WTC11 (cell line): ENCODE results near the gene OR10G3. TPM values are rescaled to one million over a fixed set of nuclear protein-coding genes. Genes with fewer than 3 reads are reported as not detected.

ENCODE experiments used
- ATAC-seq: fragments of 200-7000 bp; cut with Tn5 transposase; 2 replicates; pipeline ENCODE4 v1.10.0; 2021; ENCODE audit warnings: mild to moderate bottlenecking, moderate library complexity
- CTCF ChIA-PET: fragments of 300-600 bp; sonication (Branson Sonifier 250); formaldehyde crosslinking; loops from one replicate; lab custom pipeline; 2021; ENCODE audit warnings: antibody characterized with exemption; lab: Charles Lee
- POLR2A ChIA-PET: fragments of 350-600 bp; sonication (Branson Sonifier 250); formaldehyde crosslinking; loops from one replicate; lab custom pipeline; 2021; ENCODE audit warnings: antibody characterized with exemption; lab: Charles Lee
- DNase-seq: peaks from one replicate; pipeline ENCODE4 v3.0.0; 2021; ENCODE audit warnings: low spot score
- H3K27ac Mint-ChIP-seq: 2 replicates; pipeline ENCODE4 v1.8.0; 2021; ENCODE audit warnings: mixed read lengths
- H3K27me3 Mint-ChIP-seq: 2 replicates; pipeline ENCODE4 v1.8.0; 2021; ENCODE audit warnings: low read depth, mild to moderate bottlenecking, moderate library complexity, mixed read lengths
- H3K36me3 Mint-ChIP-seq: 2 replicates; pipeline ENCODE4 v1.8.0; 2021; ENCODE audit warnings: mixed read lengths
- H3K4me1 Mint-ChIP-seq: 2 replicates; pipeline ENCODE4 v1.8.0; 2022; ENCODE audit warnings: mixed read lengths
- H3K4me3 Mint-ChIP-seq: 2 replicates; pipeline ENCODE4 v1.8.0; 2021; ENCODE audit warnings: mild to moderate bottlenecking, moderate library complexity, mixed read lengths
- H3K9me3 Mint-ChIP-seq: 2 replicates; pipeline ENCODE4 v1.8.0; 2021; ENCODE audit warnings: mixed read lengths
- ATF2 ChIP-seq: sonication (generic); formaldehyde crosslinking; IDR thresholded peaks from 2 replicates; pipeline ENCODE4 v1.8.1; 2022; ENCODE audit warnings: low read depth, missing genetic modification reagents, borderline replicate concordance
- E2F5 ChIP-seq: sonication (generic); formaldehyde crosslinking; IDR thresholded peaks from 2 replicates; pipeline ENCODE4 v1.8.1; 2022; ENCODE audit warnings: mild to moderate bottlenecking, moderate library complexity, missing genetic modification reagents
- ERG ChIP-seq: fragments of 250-450 bp; sonication (Bioruptor Pico); IDR thresholded peaks from 2 replicates; pipeline ENCODE4 v1.8.0; 2021; ENCODE audit warnings: mild to moderate bottlenecking
- ESRRA ChIP-seq: sonication (generic); formaldehyde crosslinking; IDR thresholded peaks from 2 replicates; pipeline ENCODE4 v1.8.1; 2022; ENCODE audit warnings: mild to moderate bottlenecking, missing genetic modification reagents, borderline replicate concordance
- GABPB1 ChIP-seq: sonication (generic); formaldehyde crosslinking; IDR thresholded peaks from 2 replicates; pipeline ENCODE4 v1.8.1; 2023; ENCODE audit warnings: mild to moderate bottlenecking, missing genetic modification reagents
- GRHL2 ChIP-seq: fragments of 250-450 bp; sonication (Bioruptor Pico); IDR thresholded peaks from 2 replicates; pipeline ENCODE4 v1.8.0; 2022; ENCODE audit warnings: mild to moderate bottlenecking, moderate library complexity; ENCODE audit not compliant: insufficient replicate concordance, severe bottlenecking
- GTF2I ChIP-seq: fragments of 250-450 bp; sonication (Bioruptor Pico); conservative IDR thresholded peaks from 2 replicates; pipeline ENCODE4 v1.4.0; 2021; ENCODE audit warnings: mild to moderate bottlenecking
- MYBL2 ChIP-seq: sonication (generic); formaldehyde crosslinking; IDR thresholded peaks from 2 replicates; pipeline ENCODE4 v1.8.1; 2023; ENCODE audit warnings: mild to moderate bottlenecking, moderate library complexity, missing genetic modification reagents
- NFATC4 ChIP-seq: fragments of 250-450 bp; sonication (Bioruptor Pico); IDR thresholded peaks from 2 replicates; pipeline ENCODE4 v1.9.0; 2021; ENCODE audit warnings: mild to moderate bottlenecking
- NR2C2 ChIP-seq: sonication (generic); formaldehyde crosslinking; IDR thresholded peaks from 2 replicates; pipeline ENCODE4 v1.8.0; 2022; ENCODE audit warnings: mild to moderate bottlenecking, missing genetic modification reagents
- OVOL2 ChIP-seq: fragments of 250-450 bp; sonication (Bioruptor Pico); IDR thresholded peaks from 2 replicates; pipeline ENCODE4 v1.9.0; 2021; ENCODE audit warnings: mild to moderate bottlenecking, borderline replicate concordance
- RORB ChIP-seq: fragments of 250-450 bp; sonication (Bioruptor Pico); IDR thresholded peaks from 2 replicates; pipeline ENCODE4 v1.9.0; 2021; ENCODE audit warnings: mild to moderate bottlenecking
- TEAD4 ChIP-seq: sonication (generic); formaldehyde crosslinking; IDR thresholded peaks from 2 replicates; pipeline ENCODE4 v1.8.0; 2022; ENCODE audit warnings: mild to moderate bottlenecking, missing genetic modification reagents
- ZNF138 ChIP-seq: sonication (generic); formaldehyde crosslinking; conservative IDR thresholded peaks from 2 replicates; pipeline ENCODE4 v1.8.1; 2022; ENCODE audit warnings: mild to moderate bottlenecking, moderate library complexity, missing genetic modification reagents
- ZNF232 ChIP-seq: sonication (generic); formaldehyde crosslinking; IDR thresholded peaks from 2 replicates; pipeline ENCODE4 v1.8.0; 2022; ENCODE audit warnings: mild to moderate bottlenecking, missing genetic modification reagents
- ZNF416 ChIP-seq: fragments of 250-450 bp; sonication (Bioruptor Pico); IDR thresholded peaks from 2 replicates; pipeline ENCODE4 v1.9.0; 2021; ENCODE audit warnings: mild to moderate bottlenecking, inconsistent platforms
- ZNF423 ChIP-seq: fragments of 250-450 bp; sonication (Bioruptor Pico); IDR thresholded peaks from 2 replicates; pipeline ENCODE4 v2.1.2; 2022; ENCODE audit warnings: mild to moderate bottlenecking, moderate library complexity
- ZNF671 ChIP-seq: fragments of 250-450 bp; sonication (Bioruptor Pico); IDR thresholded peaks from 2 replicates; pipeline ENCODE4 v1.8.0; 2021; ENCODE audit warnings: mild to moderate bottlenecking
- ZSCAN18 ChIP-seq: fragments of 250-450 bp; sonication (Bioruptor Pico); IDR thresholded peaks from 2 replicates; pipeline ENCODE4 v2.1.2; 2022; ENCODE audit warnings: mild to moderate bottlenecking, moderate library complexity
- total RNA-seq: library from RNA; stranded (reverse); gene quantifications from 3 replicates; pipeline ENCODE4 v1.2.3, GENCODE V29; 2021
- TF ChIP-seq, protein P1 (sequence below): sonication (generic); formaldehyde crosslinking; IDR thresholded peaks from 2 replicates; pipeline ENCODE4 v1.8.1; 2023; ENCODE audit warnings: mild to moderate bottlenecking, missing genetic modification reagents, moderate library complexity

The OR10G3 gene
- total RNA-seq, 1 experiment from 2014 or later = not detected

DNA sequence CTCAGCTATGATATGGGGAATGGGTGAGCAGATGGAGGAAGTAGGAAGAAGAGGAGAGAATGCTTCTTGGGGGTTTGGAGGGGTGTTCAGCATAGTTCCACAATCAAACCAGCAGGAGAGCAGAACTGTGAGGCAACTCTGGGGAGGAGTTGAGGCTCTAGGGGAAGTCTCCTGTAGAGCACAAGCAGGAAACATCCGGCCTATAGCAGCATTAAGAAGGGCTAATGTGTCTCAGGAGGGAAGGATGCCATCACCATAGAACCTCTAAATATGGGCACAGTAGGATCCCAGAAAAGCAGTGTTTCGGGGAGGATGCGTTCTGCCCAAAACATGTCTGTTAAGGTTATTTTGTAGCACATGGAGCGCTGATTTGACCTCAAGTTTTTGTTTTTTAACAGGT, 45.3 kb downstream of the OR10G3 start (continued):
- TF ChIP-seq ATF2 (CRISPR knock-in tag) (no peak), GABPB1 (no peak), E2F5 (0 out of 2 replicates have a peak, but pooled peaks have one; percentile 30), ZNF671 (no peak), RORB (CRISPR knock-in tag) (no peak), ESRRA (CRISPR knock-in tag) (no peak), ZNF416 (CRISPR knock-in tag) (no peak), NFATC4 (no peak), ZNF423 (CRISPR knock-in tag) (peak; percentile 66)
- TF ChIP-seq, protein P1, sequence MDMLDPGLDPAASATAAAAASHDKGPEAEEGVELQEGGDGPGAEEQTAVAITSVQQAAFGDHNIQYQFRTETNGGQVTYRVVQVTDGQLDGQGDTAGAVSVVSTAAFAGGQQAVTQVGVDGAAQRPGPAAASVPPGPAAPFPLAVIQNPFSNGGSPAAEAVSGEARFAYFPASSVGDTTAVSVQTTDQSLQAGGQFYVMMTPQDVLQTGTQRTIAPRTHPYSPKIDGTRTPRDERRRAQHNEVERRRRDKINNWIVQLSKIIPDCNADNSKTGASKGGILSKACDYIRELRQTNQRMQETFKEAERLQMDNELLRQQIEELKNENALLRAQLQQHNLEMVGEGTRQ (CRISPR knock-in tag) = no peak
- TF ChIP-seq, all 79 proteins: peak for 10

GRCh38 chr14:21533294-21533693, 46.6 kb downstream of the OR10G3 start:
- H3K9me3 Mint-ChIP-seq = no peaks in the 10 kb centered on the region
- ChIA-PET POLR2A (interaction anchor here (0.7 kb wide), 1 partner anchor 24 kb away, joined by 3 read pairs; no protein-coding TSS in a partner anchor), CTCF (interaction anchor here (1.1 kb wide), 1 partner anchor 57 kb away, joined by 7 read pairs; the partner anchor contains the start of genes RAB2B and TOX4)
- TF ChIP-seq GABPB1 (no peak), TEAD4 (CRISPR knock-in tag) (no peak), GRHL2 (CRISPR knock-in tag) (no peak), ZSCAN18 (no peak), MYBL2 (CRISPR knock-in tag) (no peak), RORB (CRISPR knock-in tag) (no peak), ERG (CRISPR knock-in tag) (no peak), ZNF138 (CRISPR knock-in tag) (no peak), NFATC4 (no peak), ZNF232 (CRISPR knock-in tag) (no peak), NR2C2 (CRISPR knock-in tag) (no peak), OVOL2 (CRISPR knock-in tag) (no peak)
- ATAC-seq = no peak
- H3K4me1 Mint-ChIP-seq = peaks cover 58% of the 10 kb centered on the region
- peaks cover 17% of the 10 kb centered on the region for H3K36me3 Mint-ChIP-seq
- H3K4me3 Mint-ChIP-seq = peak overlapping the region; percentile 90
- no peaks in the 10 kb centered on the region for H3K27me3 Mint-ChIP-seq
- DNase-seq = no peak
- H3K27ac Mint-ChIP-seq = peak overlapping the region; percentile 97

DNA sequence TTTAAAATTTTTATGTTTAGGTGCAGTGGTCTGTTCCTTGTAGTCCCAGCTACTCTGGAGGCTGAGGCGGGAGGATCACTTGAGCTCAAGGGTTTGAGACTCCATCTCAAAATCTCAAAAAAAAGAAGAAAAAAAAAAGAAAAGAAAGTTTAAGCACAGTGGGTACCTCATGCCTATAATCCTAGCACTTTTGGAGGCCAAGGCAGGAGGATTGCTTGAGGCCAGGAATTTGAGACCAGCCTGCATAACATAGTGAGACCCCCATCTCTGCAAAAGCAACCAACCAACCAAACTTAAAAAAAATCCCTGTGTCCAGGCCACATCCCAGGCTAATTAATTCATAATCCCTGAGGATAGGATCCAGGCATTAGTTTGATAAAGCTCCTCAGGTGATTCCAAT, 50.4 kb downstream of the OR10G3 start:
- DNase-seq (no peak), ATAC-seq (no peak)
- H3K27me3 Mint-ChIP-seq = no peaks in the 10 kb centered on the region
- TF ChIP-seq ZNF423 (CRISPR knock-in tag) (no peak), GTF2I (CRISPR knock-in tag) (0 out of 2 replicates have a peak, but pooled peaks have one; percentile 33), ESRRA (CRISPR knock-in tag) (no peak)
- peaks cover 71% of the 10 kb centered on the region for H3K4me1 Mint-ChIP-seq
- CTCF ChIA-PET = interaction anchor here (1.0 to 4.5 kb wide), 3 partner anchors 12 to 31 kb away, joined by 4 to 60 read pairs (median 4); no protein-coding TSS in a partner anchor
- H3K36me3 Mint-ChIP-seq = peaks cover 25% of the 10 kb centered on the region
- POLR2A ChIA-PET = interaction anchor here (0.5 to 1.4 kb wide), 2 partner anchors 20 to 27 kb away, joined by 4 to 6 read pairs; no protein-coding TSS in a partner anchor
- H3K4me3 Mint-ChIP-seq = peak overlapping the region; percentile 41; the same call in 1 of the 2 replicates
- H3K27ac Mint-ChIP-seq = peak overlapping the region; percentile 99
- no peaks in the 10 kb centered on the region for H3K9me3 Mint-ChIP-seq
